ENCODE results near the gene CALR3.

Gene CALR3

GRCh38 chr19:16435238-16435917 is 60.6 kb downstream of the CALR3 start:
- DNase-seq (ENCODE audit: low read depth): no peak

DNA sequence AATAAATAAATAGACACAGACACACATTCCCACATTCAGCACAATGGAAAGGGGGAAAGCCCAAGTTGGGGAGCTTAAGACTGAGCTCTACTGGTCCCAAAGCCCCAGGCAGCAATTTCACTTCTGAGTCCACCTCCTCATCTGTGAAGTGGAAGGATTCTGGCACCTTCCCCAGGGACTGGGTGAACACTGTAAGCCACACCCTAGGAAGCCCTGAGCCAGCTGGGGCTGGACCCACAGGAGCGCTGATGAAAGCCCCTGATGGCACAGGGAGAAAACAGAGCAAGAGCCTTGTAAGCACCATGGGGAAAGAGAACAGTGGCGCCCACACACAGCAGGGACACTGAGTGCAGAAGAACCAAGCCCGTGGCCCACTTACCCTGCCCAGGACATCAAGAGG is 62.0 kb downstream of the CALR3 start:
- H3K4me3 ChIP-seq (ENCODE audit: low read length): no peak overlapping the region
- no peak for DNase-seq (ENCODE audit: low read depth)
- TF ChIP-seq, protein P1, sequence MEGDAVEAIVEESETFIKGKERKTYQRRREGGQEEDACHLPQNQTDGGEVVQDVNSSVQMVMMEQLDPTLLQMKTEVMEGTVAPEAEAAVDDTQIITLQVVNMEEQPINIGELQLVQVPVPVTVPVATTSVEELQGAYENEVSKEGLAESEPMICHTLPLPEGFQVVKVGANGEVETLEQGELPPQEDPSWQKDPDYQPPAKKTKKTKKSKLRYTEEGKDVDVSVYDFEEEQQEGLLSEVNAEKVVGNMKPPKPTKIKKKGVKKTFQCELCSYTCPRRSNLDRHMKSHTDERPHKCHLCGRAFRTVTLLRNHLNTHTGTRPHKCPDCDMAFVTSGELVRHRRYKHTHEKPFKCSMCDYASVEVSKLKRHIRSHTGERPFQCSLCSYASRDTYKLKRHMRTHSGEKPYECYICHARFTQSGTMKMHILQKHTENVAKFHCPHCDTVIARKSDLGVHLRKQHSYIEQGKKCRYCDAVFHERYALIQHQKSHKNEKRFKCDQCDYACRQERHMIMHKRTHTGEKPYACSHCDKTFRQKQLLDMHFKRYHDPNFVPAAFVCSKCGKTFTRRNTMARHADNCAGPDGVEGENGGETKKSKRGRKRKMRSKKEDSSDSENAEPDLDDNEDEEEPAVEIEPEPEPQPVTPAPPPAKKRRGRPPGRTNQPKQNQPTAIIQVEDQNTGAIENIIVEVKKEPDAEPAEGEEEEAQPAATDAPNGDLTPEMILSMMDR (IDR thresholded peaks at IDR 0.05; ENCODE audit: insufficient read depth, low read depth, low read length, missing control alignments): no peak

More at GRCh38 chr19:16435238-16435917, 60.6 kb downstream of the CALR3 start:
- TF ChIP-seq, protein P1 (IDR thresholded peaks at IDR 0.05; ENCODE audit: insufficient read depth, low read depth, low read length, missing control alignments): no peak
- H3K4me3 ChIP-seq (ENCODE audit: low read length): no peak overlapping the region

- DNase-seq (ENCODE audit: low read depth): no peak
- H3K4me3 ChIP-seq (ENCODE audit: low read length): no peak overlapping the region
- TF ChIP-seq, protein P1 (IDR thresholded peaks at IDR 0.05; ENCODE audit: insufficient read depth, low read depth, low read length, missing control alignments): no peak
These were observed 66.2 kb downstream of the CALR3 start for GRCh38 chr19:16429759-16430091.

GRCh38 chr19:16429066-16429758 is 66.8 kb downstream of the CALR3 start:
- DNase-seq (ENCODE audit: low read depth): peak; percentile 86
- TF ChIP-seq, protein P1 (IDR thresholded peaks at IDR 0.05; ENCODE audit: insufficient read depth, low read depth, low read length, missing control alignments): no peak
- H3K4me3 ChIP-seq (ENCODE audit: low read length): no peak overlapping the region
